Measurements from ENCODE around the gene MPPED1.

Gene MPPED1

GRCh38 chr22:43476341-43476740, 64.5 kb downstream of the MPPED1 start:
- no peak for DNase-seq (ENCODE audit: low read depth in 2 of 2)

GRCh38 chr22:43476751-43477725, 65.2 kb downstream of the MPPED1 start:
- no peak for DNase-seq (ENCODE audit: low read depth in 2 of 2)

- no peak for DNase-seq (ENCODE audit: low read depth in 2 of 2)
Observed at GRCh38 chr22:43477966-43478365, 66.2 kb downstream of the MPPED1 start.

GRCh38 chr22:43478621-43479300, 66.9 kb downstream of the MPPED1 start:
- DNase-seq (ENCODE audit: low read depth in 2 of 2), result no peak

- no peak for DNase-seq (ENCODE audit: low read depth in 2 of 2)
Observed at GRCh38 chr22:43479301-43479950, 67.6 kb downstream of the MPPED1 start.

- no peak for DNase-seq (ENCODE audit: low read depth in 2 of 2)
Observed at GRCh38 chr22:43479962-43480361, 68.1 kb downstream of the MPPED1 start.

GRCh38 chr22:43481568-43482317, 69.9 kb downstream of the MPPED1 start:
- DNase-seq (ENCODE audit: low read depth in 2 of 2), result no peak

- no peak for DNase-seq (ENCODE audit: low read depth in 2 of 2)
Observed at GRCh38 chr22:43482318-43482625, 70.5 kb downstream of the MPPED1 start.

- DNase-seq (ENCODE audit: low read depth in 2 of 2), result no peak
Observed at GRCh38 chr22:43483266-43483665, 71.5 kb downstream of the MPPED1 start.

GRCh38 chr22:43483669-43484068, 71.9 kb downstream of the MPPED1 start:
- DNase-seq (ENCODE audit: low read depth in 2 of 2), result no peak

- DNase-seq (ENCODE audit: low read depth in 2 of 2), result no peak
Observed at GRCh38 chr22:43484227-43484626, 72.4 kb downstream of the MPPED1 start.

GRCh38 chr22:43485502-43486089, 73.8 kb downstream of the MPPED1 start:
- no peak for DNase-seq (ENCODE audit: low read depth in 2 of 2)

- DNase-seq (ENCODE audit: low read depth in 2 of 2), result no peak
Observed at GRCh38 chr22:43487311-43488030, 75.7 kb downstream of the MPPED1 start.

- DNase-seq (ENCODE audit: low read depth in 2 of 2), result no peak
Observed at GRCh38 chr22:43488031-43488866, 76.4 kb downstream of the MPPED1 start.

GRCh38 chr22:43488937-43489336, 77.1 kb downstream of the MPPED1 start:
- no peak for DNase-seq (ENCODE audit: low read depth in 2 of 2)

GRCh38 chr22:43490311-43490710, 78.5 kb downstream of the MPPED1 start:
- DNase-seq (ENCODE audit: low read depth in 2 of 2), result no peak

- no peak for DNase-seq (ENCODE audit: low read depth in 2 of 2)
Observed at GRCh38 chr22:43491177-43491576, 79.4 kb downstream of the MPPED1 start.

GRCh38 chr22:43491737-43492136, 79.9 kb downstream of the MPPED1 start:
- DNase-seq (ENCODE audit: low read depth in 2 of 2), result no peak

- DNase-seq (ENCODE audit: low read depth in 2 of 2), result no peak
Observed at GRCh38 chr22:43493297-43493696, 81.5 kb downstream of the MPPED1 start.

All from fibroblast of skin of left biceps (primary cell).